HG03442 (cell line): ENCODE data around the gene PLS3.
"Not testable (repeated sequence)": the region's sequence is repeated elsewhere in the genome, so short reads cannot be mapped to it uniquely, and the experiment has no call there.

Experiments used
- ATAC-seq: cut with Tn5 transposase; IDR thresholded peaks from one replicate; pipeline ENCODE4 v1.9.1; 2021; ENCODE audit warnings: mild to moderate bottlenecking, moderate library complexity; ENCODE audit not compliant: unreplicated experiment

PLS3 gene

DNA sequence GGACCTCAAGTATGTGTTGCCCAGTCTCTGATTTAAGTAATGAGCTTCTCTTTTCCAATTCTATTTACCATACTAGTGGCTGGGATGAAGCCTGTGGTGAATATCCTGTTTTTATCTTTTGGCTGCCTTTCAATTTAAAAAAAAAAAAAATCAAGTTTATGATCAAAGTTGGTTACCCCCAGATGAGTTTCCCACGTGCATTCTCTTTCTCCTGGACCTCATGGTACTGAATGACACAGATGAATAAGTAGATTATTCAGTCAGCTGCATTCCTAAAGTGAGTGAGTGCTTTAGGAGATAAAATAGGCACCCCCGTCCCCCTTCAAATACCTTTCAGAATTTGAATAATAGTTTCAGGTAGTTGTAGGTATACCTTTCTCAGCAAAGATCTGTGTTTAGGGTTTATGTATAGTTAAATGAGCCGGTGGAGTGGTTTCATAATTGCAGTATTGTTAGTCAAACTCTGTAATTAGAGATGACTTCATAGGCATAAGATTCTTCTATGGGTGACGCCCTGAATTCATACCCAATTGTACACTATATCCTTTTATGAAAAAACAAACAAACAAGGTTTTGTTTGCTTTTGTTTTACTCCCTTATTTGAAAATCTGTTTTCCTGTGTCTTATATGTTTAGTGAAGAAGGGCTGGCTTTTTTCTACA is 41.9 kb downstream of the PLS3 start:
- no peak for ATAC-seq

DNA sequence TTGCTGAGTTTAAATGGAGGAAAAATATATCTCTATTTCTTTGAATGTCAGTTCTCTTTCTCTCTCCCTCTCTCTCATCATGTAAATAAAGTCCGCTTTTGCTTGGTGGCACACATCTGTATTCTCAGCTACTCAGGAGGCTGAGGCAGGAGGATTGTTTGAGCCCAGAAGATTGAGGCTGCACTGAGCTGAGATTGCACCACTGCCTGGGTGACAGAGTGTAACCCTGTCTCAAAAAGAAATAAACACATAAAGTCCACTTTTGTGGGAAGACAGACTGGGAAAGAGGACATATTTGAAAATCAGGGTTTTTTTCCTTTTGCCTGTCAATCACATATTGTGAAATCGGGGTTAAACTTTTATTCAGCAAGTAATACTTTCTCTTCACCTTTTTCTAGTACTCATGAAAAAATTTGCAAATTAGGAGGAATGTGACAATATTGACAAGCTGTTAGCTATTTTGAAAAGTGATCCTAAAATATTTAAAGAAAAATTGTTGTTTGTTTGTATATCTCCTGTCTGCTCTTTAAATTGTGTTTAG is 42.6 kb downstream of the PLS3 start:
- no peak for ATAC-seq

DNA sequence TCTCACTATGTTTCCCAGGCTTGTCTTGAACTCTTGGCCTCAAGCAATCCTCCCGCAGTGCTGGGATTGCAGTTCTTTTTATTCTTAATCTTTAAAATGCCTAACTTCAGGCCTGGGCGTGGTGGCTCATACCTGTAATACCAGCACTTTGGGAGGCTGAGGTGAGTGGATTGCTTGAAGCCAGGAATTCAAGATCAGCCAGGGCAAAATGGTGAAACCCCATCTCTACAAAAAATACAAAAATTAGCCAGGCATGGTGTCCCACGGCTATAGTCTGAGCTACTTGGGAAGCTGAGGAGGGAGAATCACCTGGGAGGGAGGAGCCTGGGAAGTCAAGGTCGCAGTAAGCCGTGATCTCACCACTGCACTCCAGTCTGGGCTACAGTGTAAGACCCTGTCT is 45.9 kb downstream of the PLS3 start:
- no peak for ATAC-seq

DNA sequence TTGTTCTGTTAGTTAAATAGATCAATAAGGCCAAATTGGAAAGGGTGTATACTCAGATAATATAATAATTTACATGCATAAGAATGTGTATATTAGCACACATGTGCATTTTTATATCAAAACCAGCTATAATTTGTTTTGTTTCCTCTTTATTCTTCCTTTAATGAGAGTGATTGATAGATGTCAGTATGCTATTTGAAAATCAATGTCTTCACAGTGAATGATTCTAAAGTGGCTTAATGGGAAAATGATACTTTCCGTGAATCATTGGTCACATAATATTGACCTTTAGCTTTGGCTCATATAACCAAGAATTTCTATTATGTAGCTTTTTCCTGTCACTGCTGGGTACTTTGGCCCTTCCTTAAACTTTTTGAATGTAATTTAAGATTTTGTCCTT is 48.6 kb downstream of the PLS3 start:
- no peak for ATAC-seq

DNA sequence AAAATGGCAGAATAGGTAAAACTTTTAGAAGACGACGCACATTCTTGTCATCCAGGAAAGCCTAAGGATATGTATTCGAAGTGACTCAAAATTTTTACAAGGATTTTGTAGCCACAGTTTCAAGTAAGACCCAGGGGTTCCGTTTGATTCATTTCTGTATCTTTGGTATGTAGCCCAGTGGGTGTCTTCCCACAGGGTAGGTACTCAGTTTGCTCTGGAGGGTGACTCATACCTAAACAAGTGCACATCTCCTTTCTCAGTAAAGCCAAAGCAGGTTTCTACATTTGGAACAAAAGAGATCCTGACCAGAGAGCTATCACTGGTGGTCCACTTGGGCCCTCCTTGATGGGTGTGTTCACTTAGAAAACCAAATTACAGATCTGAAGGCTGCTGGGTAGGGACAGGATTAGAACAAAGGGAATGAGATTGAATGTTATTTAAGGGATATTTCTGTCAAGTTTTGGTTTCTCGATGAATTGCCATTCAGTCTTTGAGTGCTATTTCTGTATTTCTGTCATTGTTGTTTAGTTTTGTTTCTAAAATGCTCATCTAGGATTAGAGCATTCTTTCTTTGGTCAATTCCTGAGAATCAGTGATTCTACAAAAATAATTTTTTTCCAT is 56.1 kb downstream of the PLS3 start:
- ATAC-seq, result peak; percentile 99

DNA sequence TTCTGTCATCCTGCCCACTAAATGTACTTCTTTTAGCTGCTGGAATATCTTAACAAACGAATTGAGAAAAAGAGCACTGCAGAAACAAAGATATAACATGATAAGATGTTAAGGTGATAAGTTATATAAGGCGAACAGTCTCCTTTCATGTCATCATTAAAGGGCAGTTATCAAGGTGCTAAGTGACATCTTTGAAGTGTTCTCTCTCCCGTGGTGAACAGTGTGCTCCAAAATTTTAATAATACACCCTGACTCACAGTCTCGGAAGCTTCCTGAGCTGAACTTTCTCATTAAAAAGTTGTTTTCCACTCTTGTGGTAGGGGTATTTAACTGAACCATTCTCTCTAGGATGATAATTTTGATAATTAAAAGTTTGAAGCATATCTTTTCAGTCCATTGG is 61.6 kb downstream of the PLS3 start:
- ATAC-seq, result no peak

DNA sequence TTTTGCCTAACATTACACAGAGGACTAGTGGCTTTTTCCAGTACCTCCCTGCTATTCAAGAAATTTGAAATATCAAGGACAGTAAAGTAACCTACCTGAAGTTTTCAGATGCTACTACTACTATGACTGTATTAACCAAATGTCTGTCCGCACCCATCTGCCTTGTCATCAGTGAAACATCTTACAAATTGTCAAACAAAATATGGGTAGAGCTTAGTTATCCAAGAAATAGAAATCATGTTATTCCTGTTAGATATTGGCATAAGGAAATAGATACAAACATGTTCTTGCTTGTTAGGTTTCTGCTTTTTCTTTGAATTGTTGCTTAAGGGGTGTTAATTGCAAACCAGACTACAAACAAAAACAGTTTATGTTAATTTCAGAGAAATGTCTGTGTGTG is 63.9 kb downstream of the PLS3 start:
- no peak for ATAC-seq

DNA sequence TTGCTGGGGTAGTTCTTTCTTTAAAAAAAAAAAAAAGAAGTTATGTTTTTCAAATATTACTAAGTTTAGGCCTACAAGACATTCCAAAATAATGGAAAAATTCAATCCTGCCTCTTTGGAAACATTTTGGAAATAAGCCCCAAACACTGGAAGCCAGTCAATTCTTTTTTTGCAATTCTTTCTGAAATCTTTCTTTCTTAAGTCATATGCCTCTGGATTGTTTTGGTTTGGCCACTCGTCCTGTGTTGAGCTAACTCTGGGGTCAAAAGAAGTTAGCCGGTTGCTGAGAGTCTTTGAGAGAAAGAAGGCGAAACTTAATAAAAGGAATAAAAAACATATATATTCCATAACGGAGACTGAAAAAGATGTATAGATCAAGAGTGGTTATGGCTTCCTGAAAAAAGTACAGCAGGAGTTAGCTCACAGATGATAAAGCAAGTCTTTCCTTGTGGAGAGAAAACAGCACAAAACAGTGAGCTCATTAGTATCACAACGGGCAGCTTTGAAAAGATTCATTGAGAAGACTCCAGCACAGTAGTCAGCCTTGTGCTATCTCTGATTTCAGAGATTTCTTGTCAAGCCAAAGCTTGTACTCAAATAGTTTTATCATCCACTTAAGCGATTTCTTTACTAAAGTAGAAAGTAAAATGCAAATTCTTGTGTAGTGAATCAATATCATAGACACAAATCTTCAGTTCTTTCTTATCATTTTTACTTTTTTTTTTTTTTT is 64.8 kb downstream of the PLS3 start:
- no peak for ATAC-seq

DNA sequence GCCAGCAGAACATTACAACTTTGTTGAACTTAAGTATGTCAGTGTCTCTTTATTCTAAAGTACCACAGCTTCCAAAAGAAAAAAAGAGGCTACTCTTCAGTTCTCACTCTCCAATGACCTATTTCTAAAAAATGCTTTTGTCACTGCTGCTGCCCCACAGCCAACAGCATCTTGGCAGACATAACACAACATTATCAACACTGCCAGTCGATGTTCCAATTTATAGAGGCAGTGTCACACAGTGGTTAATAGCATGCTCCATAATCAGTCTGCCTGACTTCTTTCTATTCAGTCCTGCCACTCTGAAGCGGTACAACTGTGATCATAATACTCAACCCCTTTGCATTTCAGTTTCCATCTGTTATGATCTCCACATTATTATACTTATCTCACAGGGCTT is 69.2 kb downstream of the PLS3 start:
- no peak for ATAC-seq

DNA sequence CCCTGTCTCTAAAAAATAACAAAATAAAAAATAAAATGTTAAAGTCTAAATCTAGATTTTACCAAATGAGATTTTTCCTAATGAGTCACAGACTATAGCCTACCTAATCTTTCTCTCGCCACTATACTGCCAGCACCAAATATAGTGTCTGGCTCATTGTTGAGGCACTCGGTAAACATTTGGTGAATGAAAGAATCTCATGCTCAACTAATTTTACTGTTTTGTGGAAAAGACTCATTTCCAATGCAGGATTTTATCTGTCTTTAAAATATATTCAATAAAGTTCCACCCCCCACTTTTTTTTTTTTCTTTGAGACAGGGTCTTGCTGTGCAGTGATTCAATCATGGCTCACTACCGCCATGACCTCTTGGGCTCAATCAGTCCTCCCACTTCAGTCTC is 71.5 kb downstream of the PLS3 start:
- ATAC-seq, result no peak

DNA sequence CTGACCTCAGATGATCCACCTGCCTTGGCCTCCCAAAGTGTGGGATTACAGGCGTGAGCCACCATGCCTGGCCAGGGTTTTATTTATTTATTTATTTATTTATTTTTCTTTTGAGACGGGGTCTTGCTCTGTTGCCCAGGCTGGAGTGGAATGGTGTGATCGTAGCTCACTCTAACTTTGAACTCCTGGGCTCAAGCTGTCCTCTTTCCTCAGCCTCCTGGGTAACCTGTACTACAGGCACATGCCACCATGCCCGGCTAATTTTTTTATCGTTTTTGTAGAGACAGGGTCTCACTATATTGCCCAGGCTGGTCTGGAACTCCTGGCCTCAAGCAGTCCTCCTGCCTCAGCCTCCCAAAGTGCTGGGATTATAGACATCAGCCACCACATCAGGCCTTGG is 72.4 kb downstream of the PLS3 start:
- ATAC-seq, result not testable (repeated sequence)

DNA sequence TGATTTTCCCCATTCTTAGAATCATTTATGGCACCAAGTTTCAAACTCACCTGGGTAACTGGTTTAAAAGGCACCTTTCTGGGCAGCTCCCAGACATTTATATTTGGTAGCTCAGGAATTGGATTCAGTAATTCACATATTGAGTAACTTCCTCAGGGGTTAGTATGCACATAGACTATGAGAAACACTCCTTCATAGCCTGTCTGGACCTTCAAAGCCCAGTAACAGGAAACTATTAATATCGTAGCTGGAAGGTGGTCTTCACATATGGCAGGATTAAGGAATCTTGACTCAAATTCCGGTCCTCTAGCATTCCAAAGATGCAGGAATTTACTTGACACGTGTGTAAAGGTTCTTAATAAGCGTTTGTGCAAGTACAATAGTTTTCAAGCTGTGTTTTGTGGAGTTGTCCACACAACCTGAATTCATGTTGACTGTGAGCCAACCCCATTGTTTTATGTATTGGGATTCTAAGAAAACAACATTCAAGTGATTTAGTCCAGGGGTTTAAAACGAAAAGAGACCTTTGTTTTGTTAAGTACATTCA is 78.4 kb downstream of the PLS3 start:
- no peak for ATAC-seq

DNA sequence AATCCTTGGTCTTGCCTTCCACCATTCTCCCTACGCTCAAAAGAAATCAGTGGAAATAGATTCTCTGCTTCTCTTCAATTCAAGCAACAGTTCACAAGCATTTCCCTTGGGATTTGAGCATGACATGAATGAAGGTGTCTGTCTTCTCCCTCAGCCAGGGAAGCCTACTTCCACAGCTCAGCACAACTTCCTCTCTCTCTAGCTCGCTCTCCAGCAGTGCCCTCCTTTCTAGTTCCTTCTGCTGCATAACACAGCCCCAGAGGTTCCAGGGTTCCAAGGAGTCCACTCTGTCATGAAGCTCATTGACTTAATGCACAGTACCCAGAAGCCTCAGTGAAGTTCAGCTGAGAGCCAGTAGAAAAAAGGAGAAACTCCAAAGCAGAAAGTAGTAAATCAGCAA is 81.3 kb downstream of the PLS3 start:
- no peak for ATAC-seq

DNA sequence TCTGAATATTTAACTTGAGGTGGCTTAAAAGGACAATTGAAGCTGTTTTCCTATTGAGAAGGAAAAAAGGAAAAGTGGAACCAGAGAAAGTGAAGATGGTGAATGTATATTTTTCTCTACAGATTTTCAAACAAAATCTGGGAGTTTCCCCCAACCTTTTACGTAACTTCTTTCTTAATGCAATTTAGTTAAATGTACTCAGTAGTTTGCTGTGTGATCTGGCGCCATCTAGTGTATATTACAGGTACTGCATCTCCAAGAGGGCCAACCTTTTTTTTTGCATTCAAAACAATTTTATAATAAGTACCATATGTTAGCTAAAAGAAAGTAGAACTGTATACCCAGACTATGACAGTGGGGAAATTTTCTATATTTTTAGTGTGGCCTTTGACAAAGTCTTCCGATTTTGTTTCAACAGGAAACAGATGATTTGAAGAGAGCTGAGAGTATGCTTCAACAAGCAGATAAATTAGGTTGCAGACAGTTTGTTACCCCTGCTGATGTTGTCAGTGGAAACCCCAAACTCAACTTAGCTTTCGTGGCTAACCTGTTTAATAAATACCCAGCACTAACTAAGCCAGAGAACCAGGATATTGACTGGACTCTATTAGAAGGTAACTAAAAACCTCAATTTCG is 82.0 kb downstream of the PLS3 start:
- no peak for ATAC-seq

DNA sequence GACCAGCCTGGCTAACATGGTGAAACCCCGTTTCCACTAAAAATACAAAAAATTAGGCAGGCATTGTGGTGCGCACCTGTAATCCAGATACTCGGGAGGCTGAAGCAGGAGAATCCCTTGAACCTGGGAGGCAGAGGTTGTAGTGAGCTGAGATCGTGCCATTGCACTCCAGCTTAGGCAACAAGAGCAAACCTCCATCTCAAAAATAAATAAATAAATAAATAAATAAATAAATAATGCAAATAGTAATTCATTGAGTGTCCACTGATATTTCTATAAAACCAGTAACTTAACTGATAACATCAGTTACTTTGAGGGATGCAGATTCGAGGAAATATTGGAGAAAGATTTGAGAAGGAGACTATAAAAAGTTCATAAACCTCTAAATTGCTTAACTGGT is 83.4 kb downstream of the PLS3 start:
- ATAC-seq, result not testable (repeated sequence)

DNA sequence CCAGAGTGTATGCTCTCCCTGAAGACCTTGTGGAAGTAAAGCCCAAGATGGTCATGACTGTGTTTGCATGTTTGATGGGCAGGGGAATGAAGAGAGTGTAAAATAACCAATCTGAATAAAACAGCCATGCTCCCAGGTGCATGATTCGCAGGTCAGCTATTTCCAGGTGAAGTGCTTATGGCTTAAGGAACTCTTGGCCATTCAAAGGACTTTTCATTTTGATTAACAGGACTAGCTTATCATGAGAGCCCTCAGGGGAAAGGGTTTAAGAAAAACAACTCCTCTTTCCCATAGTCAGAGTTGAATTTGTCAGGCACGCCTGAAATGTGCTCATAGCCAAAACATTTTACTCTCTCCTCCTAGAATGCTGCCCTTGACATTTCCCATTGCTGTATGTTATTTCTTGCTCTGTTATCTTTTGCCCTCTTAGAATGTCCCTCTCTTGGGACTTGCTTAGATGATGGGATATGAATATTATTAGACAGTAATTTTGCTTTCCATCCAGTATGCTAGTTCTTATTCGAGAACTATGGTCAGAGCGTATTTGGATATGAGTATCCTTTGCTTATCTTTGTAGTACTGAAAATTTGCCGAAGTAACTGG is 88.6 kb downstream of the PLS3 start:
- no peak for ATAC-seq

DNA sequence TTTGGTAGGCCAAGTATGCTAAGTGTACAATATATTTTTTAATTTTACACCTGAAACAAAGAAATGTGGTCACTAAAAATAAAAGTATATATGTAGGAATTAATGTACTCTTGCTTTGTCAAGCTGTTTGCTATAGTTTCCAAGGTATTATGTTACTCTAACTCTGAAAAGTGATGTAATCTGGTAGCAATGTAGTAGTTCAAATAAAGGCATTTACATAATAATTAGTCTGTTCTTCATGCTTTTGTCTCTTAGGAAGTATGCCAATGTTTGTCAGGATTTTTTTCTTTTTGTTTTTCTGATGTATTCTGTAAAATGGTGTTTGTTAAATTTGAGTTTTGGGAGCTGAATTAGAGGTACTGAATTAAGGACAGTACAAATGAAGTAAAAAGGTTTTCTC is 89.5 kb downstream of the PLS3 start:
- no peak for ATAC-seq

DNA sequence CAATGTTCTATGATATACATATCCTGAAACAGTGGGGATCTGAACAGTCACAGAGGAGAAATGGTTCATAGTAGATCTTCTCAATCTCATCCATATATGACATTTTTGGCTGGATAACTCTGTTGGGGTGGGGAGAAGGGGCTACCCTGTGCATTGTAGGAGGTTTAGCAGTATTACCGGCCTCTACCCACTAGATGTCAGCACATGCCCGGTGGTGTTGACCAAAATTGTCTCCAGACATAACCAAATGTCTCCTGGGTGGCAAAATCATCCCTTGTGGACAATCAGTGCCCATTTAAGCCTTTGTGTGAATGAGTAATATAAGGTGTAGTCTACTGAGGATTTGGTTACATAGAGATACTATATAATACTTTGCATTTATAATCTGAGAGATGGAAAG is 89.9 kb downstream of the PLS3 start:
- no peak for ATAC-seq

DNA sequence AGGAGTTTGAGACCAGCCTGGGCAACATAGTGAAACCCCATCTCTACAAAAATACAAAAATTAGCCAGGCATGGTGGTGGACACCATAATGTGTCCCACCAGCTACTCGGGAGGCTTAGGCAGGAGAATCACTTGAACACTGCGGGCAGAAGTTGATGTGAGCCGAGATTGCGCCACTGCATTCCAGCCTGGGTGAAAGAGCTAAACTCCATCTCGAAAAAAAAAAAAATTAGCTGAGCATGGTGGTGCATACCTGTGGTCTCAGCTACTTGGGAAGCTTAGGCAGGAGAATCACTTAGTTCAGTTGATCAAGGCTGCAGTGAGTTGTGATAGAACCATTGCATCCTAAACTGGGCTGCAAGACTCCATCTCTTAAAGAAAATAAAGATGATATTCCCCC is 91.2 kb downstream of the PLS3 start:
- ATAC-seq, result no peak

DNA sequence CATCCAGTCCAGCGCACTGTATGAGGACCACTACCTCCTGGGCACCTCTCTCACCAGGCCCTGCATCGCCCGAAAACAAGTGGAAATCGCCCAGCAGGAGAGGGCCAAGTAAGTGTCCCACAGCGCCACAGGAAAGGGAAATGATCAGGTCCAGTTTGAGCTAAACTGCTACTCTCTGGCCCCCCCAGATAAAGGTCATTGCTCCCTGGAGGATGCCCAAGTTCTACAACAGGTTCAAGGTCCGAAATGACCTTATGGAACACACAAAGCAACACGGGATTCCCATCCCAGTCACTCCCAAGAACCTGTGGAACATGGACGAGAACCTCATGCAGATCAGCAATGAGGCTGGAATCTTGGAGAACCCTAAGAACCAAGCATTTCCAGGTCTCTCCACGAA is 104.1 kb downstream of the PLS3 start:
- ATAC-seq, result no peak

DNA sequence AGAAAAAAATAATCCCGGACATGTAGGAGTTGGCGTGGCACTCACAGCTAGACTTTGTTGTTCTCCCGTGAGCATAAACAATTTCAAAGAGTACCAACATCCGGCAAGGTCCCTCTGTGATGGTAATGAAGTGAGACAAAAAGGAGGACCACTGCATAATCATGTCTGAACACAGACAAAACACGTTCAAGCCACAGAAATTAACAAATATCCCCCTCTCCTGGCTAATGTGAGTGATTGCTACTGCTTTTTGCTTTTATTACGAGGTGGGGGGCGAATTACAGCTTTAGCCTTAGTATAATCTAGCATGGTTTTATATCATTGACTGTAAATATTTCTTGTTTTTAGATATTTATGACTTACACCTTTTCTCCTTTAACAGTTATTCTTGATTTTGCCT is 118.5 kb downstream of the PLS3 start:
- no peak for ATAC-seq
